GM21576 (cell line): ENCODE results near the gene PCGF3.
"Not testable (repeated sequence)": the region's sequence is repeated elsewhere in the genome, so short reads cannot be mapped to it uniquely, and the experiment has no call there.

ENCODE experiments used
- ATAC-seq: cut with Tn5 transposase; IDR thresholded peaks from one replicate; pipeline ENCODE4 v1.9.1; 2021; ENCODE audit warnings: mild to moderate bottlenecking, moderate library complexity; ENCODE audit not compliant: unreplicated experiment

PCGF3 gene

GRCh38 chr4:700587-701264 is 4.9 kb upstream of the PCGF3 start:
- no peak for ATAC-seq

DNA sequence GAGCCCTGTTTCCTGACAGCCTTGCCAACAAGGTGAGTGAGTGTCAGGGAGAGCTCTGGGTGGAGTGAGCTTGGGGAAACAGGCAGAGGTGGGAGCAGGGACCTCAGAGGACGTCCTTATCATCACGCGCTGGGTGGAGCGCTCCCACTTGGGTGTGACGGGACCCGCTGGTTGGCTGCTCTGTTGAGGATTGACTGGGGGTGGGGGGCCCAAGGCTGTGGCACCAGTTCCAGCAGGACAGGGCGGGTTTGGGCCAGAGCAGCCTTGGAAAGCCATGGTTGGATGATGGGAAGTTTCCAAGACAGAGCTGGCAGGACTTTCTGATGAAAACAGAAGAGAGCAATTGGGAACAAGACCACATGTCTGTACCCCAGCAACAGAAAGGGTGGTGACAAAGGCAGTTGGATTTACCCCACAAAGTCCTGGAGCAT is 3.0 kb upstream of the PCGF3 start:
- no peak for ATAC-seq

- no peak for ATAC-seq
These were observed 2.1 kb upstream of the PCGF3 start for GRCh38 chr4:703336-704197.

GRCh38 chr4:704198-704891 is 1.3 kb upstream of the PCGF3 start:
- ATAC-seq, result no peak

GRCh38 chr4:704971-705277 is 708 bp upstream of the PCGF3 start:
- ATAC-seq, result no peak

GRCh38 chr4:706083-706633 is 526 bp downstream of the PCGF3 start:
- ATAC-seq, result not testable (repeated sequence)

- ATAC-seq, result no peak
These were observed 1.4 kb downstream of the PCGF3 start for GRCh38 chr4:706834-707598.

- no peak for ATAC-seq
These were observed 2.4 kb downstream of the PCGF3 start for GRCh38 chr4:707929-708630.

DNA sequence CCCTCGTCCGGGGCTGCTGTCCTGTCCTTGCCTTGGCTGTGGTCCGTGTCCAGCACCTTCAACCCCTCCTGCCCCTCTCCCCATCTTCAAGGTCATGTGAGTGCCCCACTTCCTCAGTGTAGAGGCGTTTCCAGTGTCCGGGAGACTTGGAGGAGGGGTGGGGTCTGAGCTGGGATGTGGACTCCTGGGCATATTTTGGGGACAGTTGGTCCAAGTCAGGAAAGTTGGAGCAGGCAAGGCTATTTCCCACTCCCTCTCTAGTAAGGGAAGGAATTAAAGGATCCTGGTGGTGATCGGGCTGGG is 3.0 kb downstream of the PCGF3 start:
- ATAC-seq, result no peak

DNA sequence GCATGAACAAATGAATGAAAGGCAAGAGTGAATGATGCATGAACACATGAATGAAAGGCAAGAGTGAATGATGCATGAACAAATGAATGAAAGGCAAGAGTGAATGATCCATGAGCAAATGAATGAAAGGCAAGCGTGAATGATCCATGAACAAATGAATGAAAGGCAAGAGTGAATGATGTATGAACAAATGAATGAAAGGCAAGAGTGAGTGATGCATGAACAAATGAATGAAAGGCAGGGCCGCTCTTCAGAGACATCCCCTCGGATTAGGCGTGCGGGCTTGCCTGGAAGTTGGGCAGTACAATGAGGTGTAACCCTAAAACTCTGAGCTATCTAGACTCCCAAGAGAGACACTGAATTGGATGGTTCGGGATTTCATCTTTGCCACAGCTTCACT is 3.7 kb downstream of the PCGF3 start:
- no peak for ATAC-seq

- ATAC-seq, result no peak
These were observed 4.5 kb downstream of the PCGF3 start for GRCh38 chr4:710116-710515.

DNA sequence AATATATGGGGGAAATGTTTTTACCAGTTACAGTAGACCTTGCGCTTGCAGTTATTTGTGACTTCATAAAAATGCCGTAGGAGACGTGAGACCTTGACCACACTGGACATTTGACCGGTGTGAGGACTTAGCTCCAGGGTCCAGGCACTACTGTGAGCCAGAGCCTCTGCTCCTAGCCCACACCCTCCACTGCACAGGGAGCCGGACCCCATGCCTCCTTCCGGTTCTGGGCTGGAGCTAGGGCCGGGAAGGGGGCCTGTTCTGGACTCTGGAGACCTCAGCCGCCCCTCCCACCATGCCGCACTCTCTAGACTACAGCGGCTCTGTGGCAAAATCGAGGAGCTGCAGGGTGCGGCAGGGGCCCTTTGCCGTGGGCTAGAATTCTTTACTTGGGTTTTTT is 5.3 kb downstream of the PCGF3 start:
- no peak for ATAC-seq

- no peak for ATAC-seq
These were observed 6.5 kb downstream of the PCGF3 start for GRCh38 chr4:712093-712492.

- no peak for ATAC-seq
These were observed 7.4 kb downstream of the PCGF3 start for GRCh38 chr4:712916-713632.

DNA sequence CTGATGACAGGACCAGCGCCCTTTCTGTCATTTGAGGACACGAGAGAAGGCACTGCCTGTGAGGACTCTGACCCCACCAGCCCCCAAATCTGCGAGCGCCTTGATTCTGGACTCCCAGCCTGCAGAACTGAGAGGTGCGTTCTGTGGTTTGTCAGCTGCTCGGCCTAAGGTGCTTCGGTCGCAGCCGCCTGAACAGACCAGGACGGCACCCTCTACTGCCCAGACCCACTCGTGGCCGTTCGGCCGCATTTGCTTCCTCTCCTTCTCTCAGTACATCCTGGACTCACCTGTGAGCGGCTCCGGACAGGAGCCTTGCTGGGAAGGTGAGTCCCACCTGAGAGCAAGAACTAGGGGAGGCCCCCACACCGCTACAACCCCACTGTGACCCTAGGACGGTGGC is 8.5 kb downstream of the PCGF3 start:
- no peak for ATAC-seq

GRCh38 chr4:717601-718320 is 12.1 kb downstream of the PCGF3 start:
- ATAC-seq, result no peak

- ATAC-seq, result no peak
These were observed 12.8 kb downstream of the PCGF3 start for GRCh38 chr4:718460-718859.

- ATAC-seq, result no peak
These were observed 14.7 kb downstream of the PCGF3 start for GRCh38 chr4:720111-720860.
